ENCODE results near the gene TYRO3. TPM values are rescaled to one million over a fixed set of nuclear protein-coding genes. Genes with fewer than 3 reads are reported as not detected.

TYRO3 gene
- total and polyA plus RNA-seq, 12 donors, result 1.2 to 9.6 (median 3.2) TPM

DNA sequence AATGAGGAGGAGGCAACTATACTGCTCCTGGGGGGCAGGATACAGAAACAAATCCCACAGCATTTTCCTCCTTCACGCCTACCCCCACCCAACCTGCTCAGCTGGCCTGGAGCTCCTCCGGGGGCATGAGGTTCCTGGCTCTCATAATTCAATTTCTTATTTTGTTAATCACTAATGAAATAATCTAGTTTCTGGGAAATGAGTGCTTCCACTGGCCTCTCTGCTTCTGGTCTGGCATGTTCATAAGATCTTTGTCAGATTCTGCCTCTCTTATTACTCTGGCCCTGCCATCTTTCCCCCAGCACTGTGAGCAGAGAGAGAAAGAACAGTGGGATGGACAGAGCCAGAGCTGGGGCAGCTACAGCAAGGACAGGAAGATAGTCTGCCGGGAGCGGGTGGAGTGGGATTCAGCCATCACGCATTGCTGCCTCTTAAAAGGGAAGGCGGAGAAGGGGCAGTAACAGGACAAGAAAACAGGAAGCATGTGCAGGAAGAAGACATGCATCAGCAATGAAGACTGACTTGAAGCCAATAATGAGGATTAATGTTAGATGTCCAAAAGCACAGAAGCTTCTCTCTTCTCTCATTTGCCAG is 28.6 kb upstream of the TYRO3 start:
- no peaks in the 10 kb centered on the region for H3K27me3 ChIP-seq
- TF ChIP-seq, protein P1, sequence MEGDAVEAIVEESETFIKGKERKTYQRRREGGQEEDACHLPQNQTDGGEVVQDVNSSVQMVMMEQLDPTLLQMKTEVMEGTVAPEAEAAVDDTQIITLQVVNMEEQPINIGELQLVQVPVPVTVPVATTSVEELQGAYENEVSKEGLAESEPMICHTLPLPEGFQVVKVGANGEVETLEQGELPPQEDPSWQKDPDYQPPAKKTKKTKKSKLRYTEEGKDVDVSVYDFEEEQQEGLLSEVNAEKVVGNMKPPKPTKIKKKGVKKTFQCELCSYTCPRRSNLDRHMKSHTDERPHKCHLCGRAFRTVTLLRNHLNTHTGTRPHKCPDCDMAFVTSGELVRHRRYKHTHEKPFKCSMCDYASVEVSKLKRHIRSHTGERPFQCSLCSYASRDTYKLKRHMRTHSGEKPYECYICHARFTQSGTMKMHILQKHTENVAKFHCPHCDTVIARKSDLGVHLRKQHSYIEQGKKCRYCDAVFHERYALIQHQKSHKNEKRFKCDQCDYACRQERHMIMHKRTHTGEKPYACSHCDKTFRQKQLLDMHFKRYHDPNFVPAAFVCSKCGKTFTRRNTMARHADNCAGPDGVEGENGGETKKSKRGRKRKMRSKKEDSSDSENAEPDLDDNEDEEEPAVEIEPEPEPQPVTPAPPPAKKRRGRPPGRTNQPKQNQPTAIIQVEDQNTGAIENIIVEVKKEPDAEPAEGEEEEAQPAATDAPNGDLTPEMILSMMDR (IDR thresholded peaks at IDR 0.05), result no peak
- no peak for ATAC-seq
- peaks cover 0 to 100% (median 80%) of the 10 kb centered on the region in 9 donors for H3K36me3 ChIP-seq
- WGBS, 2 donors, result 72 to 77% methylated on average over 6 of the region's 6 CpGs
- H3K9me3 ChIP-seq, result no peaks in the 10 kb centered on the region
- intact Hi-C loops (cut with DNase I), result no loop called here
- no peak overlapping the region for H3K4me3 ChIP-seq
- no peak overlapping the region for H3K27ac ChIP-seq
- no peak for DNase-seq
- peaks cover 0 to 5% (median 0%) of the 10 kb centered on the region in 9 donors for H3K4me1 ChIP-seq

DNA sequence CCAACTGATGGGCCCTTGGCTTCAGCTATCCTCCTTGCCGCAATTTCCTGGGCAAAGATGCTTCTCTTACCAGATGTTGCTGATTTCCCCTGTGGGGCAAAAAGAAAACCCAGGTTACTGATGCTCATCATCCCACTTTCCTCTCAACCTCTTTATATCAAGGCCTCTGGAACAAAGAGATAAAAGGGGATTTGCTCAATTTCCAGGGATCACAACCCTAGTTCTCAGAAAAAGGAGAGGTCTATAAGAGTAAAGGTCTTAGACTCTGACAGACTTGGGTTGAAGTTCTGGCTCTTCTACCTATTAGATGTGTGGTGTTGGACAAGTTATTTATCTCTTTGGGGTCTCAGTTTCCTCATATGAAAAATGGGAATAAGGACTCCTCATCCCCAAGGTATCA is 23.5 kb upstream of the TYRO3 start:
- no peak overlapping the region for H3K27ac ChIP-seq
- ATAC-seq (no peak), DNase-seq (no peak)
- H3K4me3 ChIP-seq, result no peak overlapping the region
- TF ChIP-seq, protein P1 (IDR thresholded peaks at IDR 0.05), result no peak
- 89 to 97% methylated on average over 1 of the region's 1 CpG for WGBS, 2 donors
- H3K27me3 ChIP-seq, result no peaks in the 10 kb centered on the region
- no peaks in the 10 kb centered on the region for H3K9me3 ChIP-seq
- peaks cover 0 to 5% (median 0%) of the 10 kb centered on the region in 9 donors for H3K4me1 ChIP-seq
- H3K36me3 ChIP-seq, result peaks cover 0 to 72% (median 36%) of the 10 kb centered on the region in 9 donors
- intact Hi-C loops (cut with DNase I), result no loop called here

DNA sequence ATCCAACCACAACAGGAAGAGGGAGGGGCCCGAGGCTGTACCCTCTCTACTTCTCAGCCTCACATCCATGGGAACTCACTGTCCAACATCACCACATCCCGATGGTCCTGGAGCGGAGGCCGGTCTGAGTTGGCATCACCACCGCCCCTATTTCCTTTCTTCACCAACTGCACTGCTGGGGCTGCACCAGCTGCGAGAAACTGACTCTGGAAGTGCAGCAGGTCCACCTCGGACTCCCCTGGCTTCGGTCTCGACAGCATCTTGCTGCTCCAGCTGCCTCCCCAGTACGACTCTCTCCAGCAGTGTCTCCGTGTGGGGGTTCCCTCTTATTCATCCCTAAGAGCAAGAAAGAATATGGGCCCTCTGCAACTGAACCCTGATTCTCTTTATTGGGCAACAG is 22.1 kb upstream of the TYRO3 start:
- Histone ChIP-seq H3K4me1 (no peaks in the 10 kb centered on the region), H3K9me3 (no peaks in the 10 kb centered on the region), H3K36me3 (peaks cover 0 to 58% (median 28%) of the 10 kb centered on the region in 9 donors), H3K4me3 (no peak overlapping the region), H3K27me3 (no peaks in the 10 kb centered on the region), H3K27ac (no peak overlapping the region)
- intact Hi-C loops (cut with DNase I), result no loop called here
- ATAC-seq (no peak), DNase-seq (no peak)
- TF ChIP-seq, protein P1 (IDR thresholded peaks at IDR 0.05), result no peak
- WGBS, 2 donors, result 93 to 94% methylated on average over 11 of the region's 11 CpGs

DNA sequence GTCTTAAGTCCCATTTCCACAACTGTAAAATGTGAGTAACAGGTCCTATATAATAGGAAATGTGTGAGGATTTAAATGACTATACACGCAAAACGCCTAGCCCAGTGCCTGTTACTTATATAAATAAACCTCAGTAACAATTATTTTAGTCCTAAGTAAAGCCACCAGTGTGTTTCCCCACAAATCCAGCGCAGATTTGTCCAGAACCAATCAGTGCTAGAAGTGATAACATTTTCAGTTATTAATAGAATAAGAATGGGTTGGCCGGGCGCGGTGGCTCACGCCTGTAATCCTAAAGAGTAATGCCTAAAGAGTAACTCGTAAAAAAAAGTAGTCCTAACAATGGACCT is 15.5 kb upstream of the TYRO3 start:
- Histone ChIP-seq H3K9me3 (no peaks in the 10 kb centered on the region), H3K36me3 (no peaks in the 10 kb centered on the region), H3K27me3 (no peaks in the 10 kb centered on the region), H3K4me1 (peaks cover 0 to 17% (median 8%) of the 10 kb centered on the region in 9 donors), H3K27ac (peak overlapping the region in 9 of 10 donors; percentile 67 to 91 (median 84)), H3K4me3 (peak overlapping the region; percentile 68 to 93 (median 86))
- intact Hi-C loops (cut with DNase I), result no loop called here
- 3 to 7% methylated on average over 8 of the region's 8 CpGs for WGBS, 2 donors
- ATAC-seq (no peak), DNase-seq (no peak)
- TF ChIP-seq, protein P1 (IDR thresholded peaks at IDR 0.05), result no peak

Measured in heart right ventricle (tissue), 16 donors.